Measurements from ENCODE around the gene U2AF1L4. TPM values are rescaled to one million over a fixed set of nuclear protein-coding genes. Genes with fewer than 3 reads are reported as not detected.
A peak's percentile ranks its signal among the peaks of the same experiment; 100 is the strongest.

Gene U2AF1L4
- total and polyA plus RNA-seq, 7 experiments from 2014 or later, result 33.7 to 89.7 (median 70.1) TPM

DNA sequence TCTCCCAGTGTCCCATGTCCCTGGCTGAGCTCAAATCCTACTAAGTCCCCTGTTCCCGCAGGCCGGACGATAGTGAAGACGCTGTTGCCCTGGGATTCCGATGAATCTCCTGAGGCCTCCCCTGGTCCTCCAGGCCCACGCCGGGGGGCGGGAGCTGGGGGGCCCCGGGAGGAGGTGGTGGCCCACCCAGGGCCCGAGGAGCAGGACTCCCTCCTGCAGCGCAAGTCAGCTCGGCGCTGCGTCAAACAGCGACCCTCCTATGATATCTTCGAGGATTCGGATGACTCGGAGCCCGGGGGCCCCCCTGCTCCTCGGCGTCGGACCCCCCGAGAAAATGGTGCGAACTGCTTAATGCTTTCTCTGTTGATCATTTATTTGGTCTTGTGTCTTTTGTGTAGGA is 21.5 kb downstream of the U2AF1L4 start:
- no peak for DNase-seq
- peaks cover 39 to 88% (median 52%) of the 10 kb centered on the region in 3 experiments for H3K36me3 ChIP-seq (ENCODE audit: control insufficient read depth in 2 of 3, insufficient read depth in 3 of 3, low read length in 3 of 3)
- intact Hi-C loops (cut with micrococcal nuclease), result no loop called here
- H3K4me3 ChIP-seq (ENCODE audit: low read length), result no peak overlapping the region
- Mint-ChIP-seq H3K36me3 (peaks cover 0 to 49% (median 4%) of the 10 kb centered on the region in 5 donors), H3K4me3 (no peak overlapping the region), H3K9me3 (no peaks in the 10 kb centered on the region), H3K4me1 (peaks cover 8 to 32% (median 15%) of the 10 kb centered on the region in 7 donors), H3K27ac (no peak overlapping the region), H3K27me3 (no peaks in the 10 kb centered on the region)
- no peak for ATAC-seq
- H3K27ac ChIP-seq (ENCODE audit: low read depth, low read length), result no peak overlapping the region
- ChIA-PET POLR2A (interaction anchor here (1.0 to 1.1 kb wide), 2 partner anchors 17 to 25 kb away, joined by 5 to 6 read pairs; partner anchors contain the start of gene LIN37), CTCF (interaction anchor here (0.6 kb wide), 2 partner anchors 26 to 155 kb away, joined by 3 to 4 read pairs; no protein-coding TSS in a partner anchor)
- H3K4me1 ChIP-seq (ENCODE audit: control insufficient read depth in 2 of 2, insufficient read depth in 2 of 2, low read length in 2 of 2), result peaks cover 8 to 11% of the 10 kb centered on the region in 2 donors
- H3K27me3 ChIP-seq (ENCODE audit: control insufficient read depth in 2 of 2, insufficient read depth in 2 of 2, low read length in 2 of 2), result no peaks in the 10 kb centered on the region
- H3K9me3 ChIP-seq (ENCODE audit: control insufficient read depth in 2 of 3, low read length in 3 of 3), result no peaks in the 10 kb centered on the region

DNA sequence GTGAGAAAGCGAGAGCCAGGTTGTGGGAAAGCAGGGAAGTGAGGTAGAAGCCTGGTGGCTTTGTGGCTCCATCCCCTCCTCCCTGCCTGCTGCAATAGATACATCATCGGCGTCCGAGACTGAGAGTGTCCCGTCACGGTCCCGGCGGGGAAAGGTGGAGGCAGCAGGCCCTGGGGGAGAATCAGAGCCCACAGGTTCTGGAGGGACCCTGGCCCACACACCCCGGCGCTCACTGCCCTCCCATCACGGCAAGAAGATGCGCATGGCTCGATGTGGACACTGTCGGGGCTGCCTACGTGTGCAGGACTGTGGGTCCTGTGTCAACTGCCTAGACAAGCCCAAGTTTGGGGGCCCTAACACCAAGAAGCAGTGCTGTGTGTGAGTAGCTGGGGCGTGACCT is 22.3 kb downstream of the U2AF1L4 start:
- Mint-ChIP-seq H3K27ac (no peak overlapping the region), H3K27me3 (no peaks in the 10 kb centered on the region), H3K4me3 (no peak overlapping the region), H3K4me1 (peaks cover 8 to 34% (median 18%) of the 10 kb centered on the region in 7 donors), H3K36me3 (peaks cover 0 to 42% (median 4%) of the 10 kb centered on the region in 5 donors), H3K9me3 (no peaks in the 10 kb centered on the region)
- no peaks in the 10 kb centered on the region for H3K9me3 ChIP-seq (ENCODE audit: control insufficient read depth in 2 of 3, low read length in 3 of 3)
- intact Hi-C loops (cut with micrococcal nuclease), result loop anchor here in 1 of 2 donors (1.0 kb wide), 1 partner anchor 14 kb away; no protein-coding TSS in a partner anchor
- ChIA-PET POLR2A (interaction anchor here (1.1 to 1.3 kb wide), 2 partner anchors 11 to 18 kb away, joined by 3 to 6 read pairs; no protein-coding TSS in a partner anchor), CTCF (interaction anchor here (0.6 kb wide), 1 partner anchor 28 kb away, joined by 3 read pairs; no protein-coding TSS in a partner anchor)
- H3K36me3 ChIP-seq (ENCODE audit: control insufficient read depth in 2 of 3, insufficient read depth in 3 of 3, low read length in 3 of 3), result peaks cover 39 to 81% (median 49%) of the 10 kb centered on the region in 3 experiments
- no peak for ATAC-seq
- no peak overlapping the region for H3K4me3 ChIP-seq (ENCODE audit: low read length)
- peaks cover 10 to 13% of the 10 kb centered on the region in 2 donors for H3K4me1 ChIP-seq (ENCODE audit: control insufficient read depth in 2 of 2, insufficient read depth in 2 of 2, low read length in 2 of 2)
- H3K27me3 ChIP-seq (ENCODE audit: control insufficient read depth in 2 of 2, insufficient read depth in 2 of 2, low read length in 2 of 2), result no peaks in the 10 kb centered on the region
- DNase-seq, result no peak
- no peak overlapping the region for H3K27ac ChIP-seq (ENCODE audit: low read depth, low read length)

DNA sequence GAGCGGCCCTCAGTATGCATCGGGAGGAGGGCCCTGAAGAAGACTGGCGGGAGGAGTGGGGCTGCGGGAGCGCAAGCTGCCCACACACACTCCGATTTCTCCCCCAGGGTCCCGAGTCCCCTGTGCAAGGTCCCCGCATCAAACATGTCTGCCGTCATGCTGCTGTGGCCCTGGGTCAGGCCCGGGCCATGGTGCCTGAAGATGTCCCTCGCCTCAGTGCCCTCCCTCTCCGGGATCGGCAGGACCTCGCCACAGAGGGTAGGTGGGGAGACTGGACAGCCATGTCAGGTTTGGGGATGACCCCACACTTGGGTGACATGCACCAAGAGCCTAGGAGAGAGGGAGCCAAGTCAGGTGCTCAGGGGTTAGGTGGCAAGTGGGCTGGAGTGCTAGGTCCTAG is 22.8 kb downstream of the U2AF1L4 start:
- ChIA-PET CTCF (no interaction called here), POLR2A (interaction anchor here (1.3 kb wide), 1 partner anchor 12 kb away, joined by 3 read pairs; no protein-coding TSS in a partner anchor)
- Mint-ChIP-seq H3K27me3 (no peaks in the 10 kb centered on the region), H3K4me3 (no peak overlapping the region), H3K9me3 (no peaks in the 10 kb centered on the region), H3K27ac (no peak overlapping the region), H3K4me1 (peaks cover 8 to 34% (median 18%) of the 10 kb centered on the region in 7 donors), H3K36me3 (peaks cover 0 to 42% (median 4%) of the 10 kb centered on the region in 5 donors)
- intact Hi-C loops (cut with micrococcal nuclease), result loop anchor here in 1 of 2 donors (1.0 kb wide), 1 partner anchor 15 kb away; no protein-coding TSS in a partner anchor
- H3K4me1 ChIP-seq (ENCODE audit: control insufficient read depth in 2 of 2, insufficient read depth in 2 of 2, low read length in 2 of 2), result peaks cover 10 to 13% of the 10 kb centered on the region in 2 donors
- H3K36me3 ChIP-seq (ENCODE audit: control insufficient read depth in 2 of 3, insufficient read depth in 3 of 3, low read length in 3 of 3), result peaks cover 39 to 76% (median 45%) of the 10 kb centered on the region in 3 experiments
- H3K27me3 ChIP-seq (ENCODE audit: control insufficient read depth in 2 of 2, insufficient read depth in 2 of 2, low read length in 2 of 2), result no peaks in the 10 kb centered on the region
- H3K9me3 ChIP-seq (ENCODE audit: control insufficient read depth in 2 of 3, low read length in 3 of 3), result no peaks in the 10 kb centered on the region
- no peak overlapping the region for H3K27ac ChIP-seq (ENCODE audit: low read depth, low read length)
- no peak for ATAC-seq
- no peak overlapping the region for H3K4me3 ChIP-seq (ENCODE audit: low read length)
- no peak for DNase-seq

DNA sequence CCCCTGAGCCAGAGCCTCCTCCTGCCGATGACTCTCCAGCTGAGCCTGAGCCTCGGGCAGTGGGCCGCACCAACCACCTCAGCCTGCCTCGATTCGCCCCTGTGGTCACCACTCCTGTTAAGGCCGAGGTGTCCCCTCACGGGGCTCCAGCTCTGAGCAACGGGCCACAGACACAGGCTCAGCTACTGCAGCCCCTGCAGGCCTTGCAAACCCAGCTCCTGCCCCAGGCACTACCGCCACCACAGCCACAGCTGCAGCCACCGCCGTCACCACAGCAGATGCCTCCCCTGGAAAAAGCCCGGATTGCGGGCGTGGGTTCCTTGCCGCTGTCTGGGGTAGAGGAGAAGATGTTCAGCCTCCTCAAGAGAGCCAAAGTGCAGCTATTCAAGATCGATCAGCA is 23.8 kb downstream of the U2AF1L4 start:
- Histone ChIP-seq H3K9me3 (ENCODE audit: control insufficient read depth in 2 of 3, low read length in 3 of 3) (no peaks in the 10 kb centered on the region), H3K4me3 (ENCODE audit: low read length) (no peak overlapping the region), H3K36me3 (ENCODE audit: control insufficient read depth in 2 of 3, insufficient read depth in 3 of 3, low read length in 3 of 3) (peaks cover 37 to 65% (median 37%) of the 10 kb centered on the region in 3 experiments), H3K4me1 (ENCODE audit: control insufficient read depth in 2 of 2, insufficient read depth in 2 of 2, low read length in 2 of 2) (peaks cover 10 to 15% of the 10 kb centered on the region in 2 donors), H3K27ac (ENCODE audit: low read depth, low read length) (no peak overlapping the region), H3K27me3 (ENCODE audit: control insufficient read depth in 2 of 2, insufficient read depth in 2 of 2, low read length in 2 of 2) (no peaks in the 10 kb centered on the region)
- H3K27me3 Mint-ChIP-seq, result no peaks in the 10 kb centered on the region
- intact Hi-C loops (cut with micrococcal nuclease), result no loop called here
- H3K27ac Mint-ChIP-seq, result no peak overlapping the region
- H3K36me3 Mint-ChIP-seq, result peaks cover 0 to 36% (median 4%) of the 10 kb centered on the region in 5 donors
- ATAC-seq (no peak), DNase-seq (no peak)
- H3K4me3 Mint-ChIP-seq, result peak overlapping the region in 3 of 10 donors; percentile 4 to 45 (median 16)
- CTCF ChIA-PET, result no interaction called here
- H3K9me3 Mint-ChIP-seq, result no peaks in the 10 kb centered on the region
- H3K4me1 Mint-ChIP-seq, result peaks cover 13 to 39% (median 22%) of the 10 kb centered on the region in 7 donors
- POLR2A ChIA-PET, result interaction anchor here (1.0 to 1.3 kb wide), 2 partner anchors 13 to 23 kb away, joined by 3 to 4 read pairs; no protein-coding TSS in a partner anchor

DNA sequence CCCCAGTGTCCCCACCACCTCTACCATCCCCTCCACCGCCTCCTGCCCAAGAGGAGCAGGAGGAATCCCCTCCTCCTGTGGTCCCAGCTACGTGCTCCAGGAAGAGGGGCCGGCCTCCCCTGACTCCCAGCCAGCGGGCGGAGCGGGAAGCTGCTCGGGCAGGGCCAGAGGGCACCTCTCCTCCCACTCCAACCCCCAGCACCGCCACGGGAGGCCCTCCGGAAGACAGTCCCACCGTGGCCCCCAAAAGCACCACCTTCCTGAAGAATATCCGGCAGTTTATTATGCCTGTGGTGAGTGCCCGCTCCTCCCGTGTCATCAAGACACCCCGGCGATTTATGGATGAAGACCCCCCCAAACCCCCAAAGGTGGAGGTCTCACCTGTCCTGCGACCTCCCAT is 24.6 kb downstream of the U2AF1L4 start:
- no peaks in the 10 kb centered on the region for H3K9me3 ChIP-seq (ENCODE audit: control insufficient read depth in 2 of 3, low read length in 3 of 3)
- ChIA-PET POLR2A (interaction anchor here (1.0 kb wide), 2 partner anchors 18 to 24 kb away, joined by 4 read pairs; no protein-coding TSS in a partner anchor), CTCF (no interaction called here)
- peaks cover 30 to 58% (median 30%) of the 10 kb centered on the region in 3 experiments for H3K36me3 ChIP-seq (ENCODE audit: control insufficient read depth in 2 of 3, insufficient read depth in 3 of 3, low read length in 3 of 3)
- no peak overlapping the region for H3K27ac ChIP-seq (ENCODE audit: low read depth, low read length)
- no peaks in the 10 kb centered on the region for H3K27me3 Mint-ChIP-seq
- DNase-seq, result no peak
- no peak overlapping the region for H3K27ac Mint-ChIP-seq
- no peaks in the 10 kb centered on the region for H3K9me3 Mint-ChIP-seq
- ATAC-seq, result no peak
- H3K4me1 Mint-ChIP-seq, result peaks cover 21 to 47% (median 29%) of the 10 kb centered on the region in 7 donors
- H3K4me3 ChIP-seq (ENCODE audit: low read length), result no peak overlapping the region
- peaks cover 0 to 29% (median 4%) of the 10 kb centered on the region in 5 donors for H3K36me3 Mint-ChIP-seq
- intact Hi-C loops (cut with micrococcal nuclease), result no loop called here
- no peaks in the 10 kb centered on the region for H3K27me3 ChIP-seq (ENCODE audit: control insufficient read depth in 2 of 2, insufficient read depth in 2 of 2, low read length in 2 of 2)
- H3K4me1 ChIP-seq (ENCODE audit: control insufficient read depth in 2 of 2, insufficient read depth in 2 of 2, low read length in 2 of 2), result peaks cover 16 to 22% of the 10 kb centered on the region in 2 donors
- peak overlapping the region in 2 of 10 donors; percentile 9 to 53 for H3K4me3 Mint-ChIP-seq

DNA sequence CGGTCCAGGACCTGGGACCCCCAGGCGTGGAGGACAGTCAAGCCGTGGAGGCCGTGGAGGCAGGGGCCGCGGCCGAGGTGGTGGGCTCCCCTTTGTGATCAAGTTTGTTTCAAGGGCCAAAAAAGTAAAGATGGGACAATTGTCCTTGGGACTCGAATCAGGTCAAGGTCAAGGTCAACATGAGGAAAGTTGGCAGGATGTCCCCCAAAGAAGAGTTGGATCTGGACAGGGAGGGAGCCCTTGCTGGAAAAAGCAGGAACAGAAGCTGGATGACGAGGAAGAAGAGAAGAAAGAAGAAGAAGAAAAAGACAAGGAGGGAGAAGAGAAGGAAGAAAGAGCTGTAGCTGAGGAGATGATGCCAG is 25.1 kb downstream of the U2AF1L4 start:
- Histone ChIP-seq H3K27ac (ENCODE audit: low read depth, low read length) (no peak overlapping the region), H3K4me1 (ENCODE audit: control insufficient read depth in 2 of 2, insufficient read depth in 2 of 2, low read length in 2 of 2) (peaks cover 21 to 27% of the 10 kb centered on the region in 2 donors), H3K36me3 (ENCODE audit: control insufficient read depth in 2 of 3, insufficient read depth in 3 of 3, low read length in 3 of 3) (peaks cover 25 to 53% (median 25%) of the 10 kb centered on the region in 3 experiments), H3K4me3 (ENCODE audit: low read length) (no peak overlapping the region), H3K9me3 (ENCODE audit: control insufficient read depth in 2 of 3, low read length in 3 of 3) (no peaks in the 10 kb centered on the region), H3K27me3 (ENCODE audit: control insufficient read depth in 2 of 2, insufficient read depth in 2 of 2, low read length in 2 of 2) (no peaks in the 10 kb centered on the region)
- POLR2A ChIA-PET, result interaction anchor here (1.0 kb wide), 1 partner anchor 18 kb away, joined by 4 read pairs; no protein-coding TSS in a partner anchor
- Mint-ChIP-seq H3K9me3 (no peaks in the 10 kb centered on the region), H3K36me3 (peaks cover 0 to 28% (median 4%) of the 10 kb centered on the region in 5 donors), H3K4me3 (peak overlapping the region in 7 of 10 donors; percentile 5 to 86 (median 34)), H3K27ac (peak overlapping the region in 1 of 9 donors; percentile 11), H3K27me3 (no peaks in the 10 kb centered on the region), H3K4me1 (peaks cover 21 to 48% (median 30%) of the 10 kb centered on the region in 7 donors)
- no peak for ATAC-seq
- CTCF ChIA-PET, result no interaction called here
- DNase-seq, result no peak
- intact Hi-C loops (cut with micrococcal nuclease), result no loop called here

Data from naive thymus-derived CD4-positive, alpha-beta T cell (primary cell).